HL-60 (cell line): Measurements from ENCODE around the gene KRTAP10-11.

ENCODE experiments used
- CTCF ChIP-seq: IDR thresholded peaks from one replicate; pipeline ENCODE4 v1.5.1; 2011; ENCODE audit warnings: low read length, control low read depth, inconsistent platforms; ENCODE audit not compliant: insufficient read depth
- POLR2AphosphoS5 ChIP-seq: IDR thresholded peaks from 2 replicates; pipeline ENCODE4 v1.6.1; 2012; ENCODE audit warnings: low read depth
- REST ChIP-seq: IDR thresholded peaks from 2 replicates; pipeline ENCODE4 v1.6.1; 2012; ENCODE audit warnings: low read depth; ENCODE audit not compliant: insufficient replicate concordance
- SPI1 ChIP-seq: IDR thresholded peaks from 2 replicates; pipeline ENCODE4 v1.6.1; 2012; ENCODE audit warnings: low read depth, mild to moderate bottlenecking, borderline replicate concordance

- TF ChIP-seq CTCF: no peak
- no peak for TF ChIP-seq POLR2AphosphoS5
- no peak for TF ChIP-seq REST
- TF ChIP-seq SPI1: no peak
Observed at GRCh38 chr21:44618504-44618903, 27.7 kb upstream of the KRTAP10-11 start.
